Measurements from ENCODE around the gene FAM151A.
"Not testable (repeated sequence)": the region's sequence is repeated elsewhere in the genome, so short reads cannot be mapped to it uniquely, and the experiment has no call there.

Gene FAM151A

DNA sequence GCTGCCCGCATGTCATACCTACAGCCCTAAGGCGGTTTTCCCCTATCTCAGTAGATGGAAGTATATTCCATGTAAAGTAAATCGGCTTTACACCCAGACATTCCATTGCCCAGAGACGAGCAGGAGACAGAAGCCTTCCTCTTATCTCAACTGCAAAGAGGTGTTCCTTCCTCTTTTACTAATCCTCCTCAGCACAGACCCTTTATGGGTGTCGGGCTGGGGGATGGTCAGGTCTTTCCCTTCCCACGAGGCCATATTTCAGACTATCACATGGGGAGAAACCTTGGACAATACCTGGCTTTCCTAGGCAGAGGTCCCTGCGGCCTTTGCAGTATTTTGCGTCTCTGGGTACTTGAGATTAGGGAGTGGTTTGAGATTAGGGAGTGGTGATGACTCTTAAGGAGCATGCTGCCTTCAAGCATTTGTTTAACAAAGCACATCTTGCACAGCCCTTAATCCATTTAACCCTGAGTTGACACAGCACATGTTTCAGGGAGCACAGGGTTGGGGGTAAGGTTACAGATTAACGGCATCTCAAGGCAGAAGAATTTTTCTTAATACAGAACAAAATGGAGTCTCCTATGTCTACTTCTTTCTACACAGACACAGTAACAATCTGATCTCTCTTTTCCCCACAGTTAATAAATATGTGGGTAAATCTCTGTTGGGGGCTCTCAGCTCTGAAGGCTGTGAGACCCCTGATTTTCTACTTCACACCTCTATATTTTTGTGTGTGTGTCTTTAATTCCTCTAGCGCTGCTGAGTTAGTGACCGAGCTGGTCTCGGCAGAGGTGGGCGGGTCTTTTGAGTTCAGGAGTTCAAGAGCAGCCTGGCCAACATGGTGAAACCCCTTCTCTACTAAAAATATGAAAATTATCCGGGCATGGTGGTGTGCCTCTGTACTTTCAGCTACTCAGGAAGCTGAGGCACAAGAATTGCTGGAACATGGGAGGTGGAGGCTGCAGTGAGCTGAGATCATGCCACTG lies 13.4 kb upstream of the FAM151A start:
- DNase-seq (ENCODE audit: low read depth in 3 of 3) = not testable (repeated sequence)

DNA sequence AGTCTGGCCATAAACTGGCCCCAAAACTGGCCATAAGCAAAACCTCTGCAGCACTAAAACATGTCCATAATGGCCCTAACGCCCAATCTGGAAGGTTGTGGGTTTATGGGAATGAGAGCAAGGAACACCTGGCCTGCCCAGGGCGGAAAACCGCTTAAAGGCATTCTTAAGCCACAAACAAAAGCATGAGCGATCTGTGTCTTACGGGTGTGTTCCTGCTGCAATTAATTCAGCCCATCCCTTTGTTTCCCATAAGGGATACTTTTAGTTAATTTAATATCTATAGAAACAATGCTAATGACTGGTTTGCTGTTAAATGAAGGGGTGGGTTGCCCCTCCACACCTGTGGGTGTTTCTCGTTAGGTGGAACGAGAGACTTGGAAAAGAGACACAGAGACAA lies 12.5 kb upstream of the FAM151A start:
- DNase-seq (ENCODE audit: low read depth in 3 of 3) = not testable (repeated sequence)

GRCh38 chr1:54627196-54627595 lies 3.9 kb upstream of the FAM151A start:
- no peak for DNase-seq (ENCODE audit: low read depth in 3 of 3)

DNA sequence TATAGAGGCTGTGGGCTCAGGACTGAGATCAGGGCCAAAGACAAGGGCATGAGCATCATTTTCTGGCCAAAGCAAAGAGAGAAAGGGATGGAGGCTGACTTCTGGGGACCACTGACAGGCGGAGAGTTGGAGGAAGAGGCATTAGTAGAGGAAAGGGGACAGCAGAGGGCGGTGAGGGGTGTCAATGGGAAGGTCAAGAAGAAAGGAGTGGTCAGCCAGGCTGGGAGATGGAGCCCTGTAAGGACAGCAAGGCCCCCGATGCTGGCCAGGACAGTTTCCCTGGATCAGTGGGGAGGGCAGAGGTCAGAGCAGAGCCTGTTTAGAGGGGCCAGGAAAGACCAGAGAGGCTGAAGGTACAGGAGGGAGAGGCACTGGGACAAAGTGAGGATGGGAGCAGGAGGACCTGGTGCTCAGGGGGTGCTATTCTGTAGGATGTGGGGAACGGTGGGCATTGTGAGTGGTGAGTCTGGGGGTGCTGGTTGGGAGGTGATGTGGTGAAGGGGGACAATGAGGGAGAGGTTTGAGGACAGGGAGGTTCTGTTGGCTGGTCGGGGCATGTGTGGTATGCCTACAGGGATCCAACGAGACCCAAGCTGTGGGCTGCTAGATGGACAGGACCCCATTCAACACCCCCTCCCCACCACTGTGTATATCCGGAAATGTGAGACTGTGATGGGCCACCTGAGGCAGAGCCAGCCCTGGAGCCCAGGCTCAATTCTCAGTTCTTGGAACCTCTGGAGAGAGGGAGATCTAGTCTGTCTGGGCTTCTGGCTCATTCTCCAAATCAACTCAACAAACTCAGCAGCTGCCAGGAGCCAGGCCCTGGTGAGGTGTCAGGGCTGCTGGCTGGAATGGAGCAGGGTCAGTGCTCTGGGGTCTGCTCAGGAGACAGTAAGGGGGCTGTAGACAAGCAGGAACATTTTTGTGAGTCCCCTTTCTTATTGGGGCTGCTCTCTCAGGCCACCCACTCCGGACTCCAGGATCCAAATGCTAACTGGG lies 1.4 kb upstream of the FAM151A start:
- no peak for DNase-seq (ENCODE audit: low read depth in 3 of 3)

DNA sequence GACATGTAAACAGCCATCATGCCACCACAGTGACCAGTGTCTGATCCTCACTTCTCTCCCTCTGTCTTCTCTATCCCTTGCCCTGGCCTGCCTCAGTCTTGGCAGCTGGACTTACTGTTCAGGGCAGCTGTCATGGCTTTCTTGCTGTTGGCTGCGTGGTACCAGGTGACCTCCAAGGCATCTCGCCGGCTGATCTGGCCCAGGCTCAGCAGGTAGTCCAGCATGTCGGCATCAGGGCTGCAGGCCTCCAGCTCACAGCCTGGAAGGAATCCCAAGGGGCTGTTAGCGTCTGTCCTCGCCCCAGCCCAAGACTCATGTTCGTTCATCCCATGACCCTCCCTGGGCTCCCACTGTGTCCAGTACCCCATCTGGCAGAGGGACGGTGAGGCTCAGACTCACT lies 3.6 kb downstream of the FAM151A start:
- DNase-seq (ENCODE audit: low read depth in 3 of 3) = no peak

DNA sequence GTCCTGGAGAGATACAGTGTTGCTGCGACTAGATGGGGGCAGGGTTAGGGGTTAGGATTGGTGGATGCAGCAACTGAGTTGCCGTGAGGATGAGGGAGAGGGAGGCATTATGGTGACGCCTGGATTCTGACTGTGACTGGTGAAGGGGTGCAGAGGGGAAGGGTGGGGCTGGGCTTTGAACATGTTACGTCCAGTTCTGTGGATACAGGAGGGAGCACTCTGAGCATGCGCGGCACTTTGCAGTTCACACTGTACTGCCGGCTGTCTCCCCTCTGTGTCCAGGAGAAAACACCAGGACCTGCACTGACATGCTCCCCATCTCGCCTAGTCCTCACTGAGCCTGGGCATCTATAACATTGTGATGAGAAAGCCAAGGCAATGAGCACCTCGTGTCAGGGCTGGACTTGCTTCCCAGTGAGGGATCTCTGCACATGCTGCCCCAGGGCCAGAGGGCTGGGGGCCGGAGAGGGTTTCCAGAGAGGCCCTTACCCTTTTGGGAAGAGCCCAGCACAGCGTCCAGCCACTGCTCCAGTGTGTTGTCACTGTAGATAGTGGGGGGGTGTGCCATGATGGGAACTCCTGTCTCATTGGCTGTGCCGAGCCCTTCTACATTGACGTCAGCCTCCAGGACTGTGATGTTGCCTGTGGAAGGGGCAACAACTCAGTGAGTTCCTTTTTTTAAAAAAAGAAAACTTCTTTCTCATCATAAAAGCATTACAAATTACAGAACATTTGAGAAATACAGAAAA lies 7.6 kb downstream of the FAM151A start:
- no peak for DNase-seq (ENCODE audit: low read depth in 3 of 3)

GRCh38 chr1:54614563-54614962 lies 8.8 kb downstream of the FAM151A start:
- DNase-seq (ENCODE audit: low read depth in 3 of 3) = no peak

DNA sequence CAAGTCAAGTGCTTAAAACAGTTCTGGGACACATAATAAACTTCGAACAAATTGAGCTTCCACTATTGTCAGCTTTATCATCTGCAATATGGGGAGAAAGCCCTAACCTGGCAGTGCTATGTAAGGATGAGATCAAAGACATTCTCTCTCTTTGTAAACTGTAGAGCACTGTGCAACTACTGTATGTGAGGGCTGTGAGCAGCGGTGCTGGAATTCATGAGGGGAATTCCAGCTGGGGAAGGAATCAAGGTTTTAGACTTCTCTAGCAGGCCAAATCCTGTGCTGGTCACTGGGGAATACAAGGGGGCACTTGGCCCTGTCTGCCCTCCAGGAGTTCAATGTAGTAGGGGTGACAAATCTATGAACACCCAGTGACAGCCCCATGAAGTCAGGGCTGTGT lies 9.3 kb downstream of the FAM151A start:
- no peak for DNase-seq (ENCODE audit: low read depth in 3 of 3)

- no peak for DNase-seq (ENCODE audit: low read depth in 3 of 3)
These were observed 11.7 kb downstream of the FAM151A start for GRCh38 chr1:54611621-54612020.

GRCh38 chr1:54610601-54611580 lies 12.4 kb downstream of the FAM151A start:
- DNase-seq (ENCODE audit: low read depth in 3 of 3) = no peak

GRCh38 chr1:54610048-54610447 lies 13.3 kb downstream of the FAM151A start:
- no peak for DNase-seq (ENCODE audit: low read depth in 3 of 3)

- DNase-seq (ENCODE audit: low read depth in 3 of 3) = no peak
These were observed 13.9 kb downstream of the FAM151A start for GRCh38 chr1:54609301-54609921.

- DNase-seq (ENCODE audit: low read depth in 3 of 3) = no peak
These were observed 14.6 kb downstream of the FAM151A start for GRCh38 chr1:54608566-54609230.

DNA sequence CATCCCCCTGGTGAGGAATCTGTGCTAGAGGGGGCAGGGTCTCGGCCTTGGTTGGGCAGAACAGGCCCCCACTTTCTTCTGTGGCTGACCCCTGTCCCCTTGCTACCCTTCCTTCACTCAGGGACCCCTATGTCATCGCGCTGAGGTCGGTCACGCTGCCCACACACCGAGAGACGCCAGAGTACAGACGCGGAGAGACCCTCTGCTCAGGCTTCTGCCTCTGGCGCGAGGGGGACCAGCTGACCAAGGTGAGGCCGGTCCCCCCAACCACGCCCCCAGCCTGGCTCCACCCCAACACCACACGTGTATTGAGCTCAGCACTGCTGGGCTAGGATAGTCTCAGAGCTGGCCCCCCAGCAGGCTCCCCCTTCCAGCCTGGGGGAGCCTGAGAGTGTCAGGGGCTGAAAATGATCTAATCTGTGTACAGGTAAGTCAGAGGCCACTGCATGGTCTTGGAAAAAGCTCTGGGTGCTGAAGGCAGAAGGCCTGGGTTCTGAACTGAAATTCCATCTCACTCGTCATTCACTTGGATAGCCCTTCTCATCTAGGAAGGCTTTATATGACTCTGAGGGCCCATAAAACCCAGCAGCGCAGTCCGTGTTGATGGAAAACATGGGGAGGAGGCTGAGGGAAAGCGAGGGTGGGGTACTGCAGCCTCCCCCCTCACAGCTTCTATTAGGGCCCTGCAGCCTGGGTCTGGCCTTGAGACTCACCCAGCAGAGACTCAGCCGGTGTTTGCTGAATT lies 15.3 kb downstream of the FAM151A start:
- no peak for DNase-seq (ENCODE audit: low read depth in 3 of 3)

DNA sequence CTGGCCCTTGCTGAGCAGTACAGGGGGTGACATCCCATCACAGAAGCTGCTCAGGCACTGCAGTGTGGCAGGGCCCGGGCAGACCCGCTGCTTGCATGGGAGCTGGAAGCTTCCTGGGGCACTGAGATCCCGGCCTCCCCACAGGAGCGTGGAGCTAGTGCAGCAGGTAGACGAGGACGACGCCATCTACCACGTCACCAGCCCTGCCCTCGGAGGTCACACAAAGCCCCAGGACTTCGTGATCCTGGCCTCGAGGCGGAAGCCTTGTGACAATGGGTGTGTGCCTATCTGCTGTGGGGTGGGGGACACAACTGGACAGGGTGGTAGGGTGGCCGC lies 16.4 kb downstream of the FAM151A start:
- no peak for DNase-seq (ENCODE audit: low read depth in 3 of 3)

GRCh38 chr1:54606096-54606989 lies 17.0 kb downstream of the FAM151A start:
- no peak for DNase-seq (ENCODE audit: low read depth in 3 of 3)

GRCh38 chr1:54604572-54605370 lies 18.6 kb downstream of the FAM151A start:
- peak in 1 of 3 experiments; percentile 4 for DNase-seq (ENCODE audit: low read depth in 3 of 3)

Data from stimulated activated CD4-positive, alpha-beta T cell treated with anti-CD3 and anti-CD28 coated beads, TNF-alpha, amount 100 ng/mL, for 4 hours (primary cell).